HL-60/S4 treated with phorbol 12-myristate 13-acetate at 8.2 ng/mL for 4 days and 3 days (cell line): Measurements from ENCODE around the gene KLHL8.
"Not testable (repeated sequence)": the region's sequence is repeated elsewhere in the genome, so short reads cannot be mapped to it uniquely, and the experiment has no call there.

Experiments used
- in situ Hi-C: fragments of 300-500 bp; cut with MboI; formaldehyde crosslinking; loops from 2 replicates; pipeline ENCODE4 v1.15.0; 2022; ENCODE audit warnings: low sequenced_read_pairs

The KLHL8 gene

DNA sequence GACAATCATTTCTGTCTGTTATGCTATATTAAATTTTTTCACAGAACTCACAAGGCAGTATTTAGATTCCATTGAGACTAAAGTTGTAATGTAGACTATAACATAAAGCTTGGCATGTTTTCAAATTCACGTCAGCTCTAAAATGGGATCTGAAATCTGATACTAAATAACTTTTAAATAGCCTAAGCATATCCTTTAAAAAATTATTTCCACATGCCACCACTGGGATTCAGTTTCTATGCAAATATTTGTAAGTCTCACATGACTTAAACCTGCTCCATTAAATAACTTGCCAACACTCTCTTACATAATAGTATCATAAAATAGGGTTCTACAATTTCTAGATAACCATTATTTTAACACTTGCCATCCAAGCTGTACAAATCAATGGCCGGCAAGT lies 32.4 kb downstream of the KLHL8 start:
- in situ Hi-C loops, result no loop called here

DNA sequence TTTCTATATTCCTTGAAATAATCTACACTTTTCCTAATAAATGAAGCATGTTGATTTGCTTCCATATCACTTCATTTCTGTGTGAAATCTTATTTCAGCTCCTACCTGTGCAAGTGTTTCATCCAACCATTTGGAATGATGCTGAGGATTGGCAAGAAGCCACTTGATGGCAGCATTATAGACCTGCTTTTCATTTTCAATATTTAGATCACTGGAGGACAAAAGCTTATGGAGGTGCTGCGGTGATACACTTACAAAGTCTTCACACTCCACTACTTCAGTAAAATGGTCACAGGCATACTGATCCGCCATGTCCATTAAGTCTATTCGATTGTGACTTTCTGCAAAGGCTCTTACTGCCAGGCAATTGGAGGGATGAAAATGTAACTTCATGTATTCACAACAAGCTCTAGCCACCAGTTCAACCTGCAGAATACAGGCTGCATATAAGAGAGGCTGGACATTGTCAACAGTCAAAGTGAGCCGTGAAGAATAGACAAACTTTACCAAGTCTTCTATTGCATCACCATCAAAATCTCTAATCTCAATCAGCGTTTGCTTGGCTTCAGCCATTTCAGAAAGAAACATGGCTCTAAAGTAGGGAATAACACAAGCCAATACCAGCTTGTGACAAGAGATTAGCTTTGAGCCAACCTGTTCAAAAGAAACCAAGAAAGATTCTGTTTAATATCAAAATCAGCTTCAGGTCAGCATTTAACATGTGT lies 35.1 kb downstream of the KLHL8 start:
- in situ Hi-C loops, result no loop called here

DNA sequence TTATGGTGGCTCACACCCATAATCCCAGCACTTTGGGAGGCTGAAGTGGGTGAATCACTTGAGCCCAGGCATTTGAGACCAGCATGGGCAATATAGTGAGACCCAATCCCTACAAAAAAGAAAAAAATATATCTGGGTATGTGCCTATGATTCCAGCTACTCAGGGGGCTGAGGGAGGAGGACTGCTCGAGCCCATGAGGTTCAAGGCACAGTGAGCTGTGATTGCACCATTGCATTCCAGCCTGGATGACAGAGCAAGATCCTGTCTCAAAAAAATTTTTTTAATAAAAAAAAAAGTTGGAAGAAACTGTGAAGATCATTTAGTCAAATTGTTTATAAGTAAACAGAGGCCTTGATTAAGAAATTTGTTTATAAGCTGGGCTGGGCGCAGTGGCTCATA lies 39.7 kb downstream of the KLHL8 start:
- in situ Hi-C loops, result no loop called here

DNA sequence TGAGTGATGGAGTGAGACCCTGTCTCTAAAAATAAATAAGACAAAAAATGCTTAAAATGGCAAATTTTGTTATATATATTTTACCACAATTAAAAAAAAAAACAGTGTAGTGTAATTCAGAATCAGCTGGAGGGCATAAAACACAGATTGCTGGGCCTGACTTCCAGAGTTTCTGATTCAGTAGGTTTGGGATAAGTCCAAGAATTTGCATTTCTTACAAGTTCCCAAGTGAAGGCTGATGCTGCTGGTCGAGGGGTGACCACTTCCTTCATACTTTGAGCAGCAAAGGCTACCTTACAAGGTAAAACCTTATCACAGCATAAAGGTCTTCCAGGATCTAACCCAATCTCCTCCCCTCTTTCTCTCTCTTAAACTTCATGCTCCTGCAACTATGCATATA lies 40.7 kb downstream of the KLHL8 start:
- in situ Hi-C loops, result no loop called here

DNA sequence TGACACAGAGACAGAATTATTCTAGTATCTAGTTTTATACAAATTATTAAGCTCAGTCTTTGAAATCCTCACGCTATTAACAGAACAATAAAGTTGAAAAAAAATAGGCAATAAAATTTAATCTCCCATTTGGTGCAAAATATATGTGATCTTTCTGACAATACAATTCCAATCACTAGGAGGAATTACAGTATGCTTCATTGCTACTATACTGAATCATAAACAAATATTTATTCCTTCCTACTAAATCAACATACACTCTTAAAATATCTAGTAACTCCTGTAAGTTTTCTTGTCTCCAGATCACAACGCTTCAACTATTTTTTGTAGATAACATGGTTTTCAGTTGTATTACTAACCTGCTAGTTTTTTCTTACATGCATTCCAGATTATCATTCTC lies 45.7 kb downstream of the KLHL8 start:
- in situ Hi-C loops, result no loop called here

DNA sequence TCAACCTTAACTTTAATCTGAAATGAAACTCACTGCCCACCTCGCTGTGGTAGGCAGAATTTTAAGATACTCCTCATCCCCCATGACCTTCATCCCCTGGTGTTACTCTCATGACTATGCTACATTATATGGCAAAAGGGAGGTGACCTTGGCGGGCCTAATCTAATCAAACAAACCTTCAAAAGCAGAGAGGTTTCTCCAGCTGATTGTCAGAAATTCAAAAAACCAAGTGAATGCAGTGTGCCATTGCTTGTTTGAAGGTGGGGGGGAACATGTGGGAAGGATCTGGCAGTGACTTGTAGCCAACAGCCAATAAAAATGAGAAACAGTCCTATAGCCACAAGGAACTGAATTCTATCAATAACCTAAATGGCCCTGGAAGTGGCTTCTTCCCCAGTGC lies 48.5 kb downstream of the KLHL8 start:
- in situ Hi-C loops, result no loop called here

DNA sequence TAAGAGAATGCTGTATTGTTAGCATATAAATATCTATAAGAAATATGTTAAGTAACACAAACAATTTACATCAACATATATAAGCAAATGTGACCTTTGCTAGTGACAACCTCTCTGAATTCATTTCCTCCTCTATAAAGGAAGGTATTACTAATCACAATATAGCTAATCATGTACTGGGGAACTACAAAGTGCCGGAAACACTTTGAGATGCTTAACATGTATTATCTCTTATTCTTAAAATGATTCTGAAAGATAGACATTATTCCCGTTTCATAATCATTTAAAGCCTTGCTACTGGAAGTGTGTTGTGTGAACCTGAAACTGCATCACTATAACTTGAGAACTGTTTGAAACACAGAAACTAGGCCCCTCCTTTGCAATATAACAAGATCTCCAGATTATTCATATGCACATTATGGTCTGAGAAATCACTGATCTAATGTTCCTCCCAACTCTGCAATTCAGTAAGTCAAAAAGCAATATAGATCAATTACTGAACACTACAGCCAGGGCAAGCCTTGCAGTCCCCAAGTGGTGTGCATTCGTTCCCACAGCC lies 54.0 kb downstream of the KLHL8 start:
- in situ Hi-C loops, result no loop called here

DNA sequence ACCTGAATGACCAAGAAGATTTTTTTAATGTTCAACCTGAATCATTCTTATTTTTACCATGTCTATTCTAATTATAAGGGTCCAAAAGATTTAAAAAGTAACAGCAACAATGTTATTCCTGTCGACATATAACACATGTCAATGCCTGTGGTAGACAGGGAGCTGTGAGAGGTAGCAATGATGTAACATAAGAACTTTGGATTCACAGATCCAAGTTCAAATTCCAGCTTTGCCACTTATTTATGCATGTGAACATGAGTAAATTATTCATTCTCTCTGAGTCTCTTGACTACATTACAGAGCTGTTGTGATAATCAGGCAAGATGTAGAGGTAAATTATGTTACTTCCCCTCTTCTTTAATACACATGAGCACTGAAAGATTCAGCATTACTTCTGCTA lies 54.5 kb downstream of the KLHL8 start:
- in situ Hi-C loops, result no loop called here

DNA sequence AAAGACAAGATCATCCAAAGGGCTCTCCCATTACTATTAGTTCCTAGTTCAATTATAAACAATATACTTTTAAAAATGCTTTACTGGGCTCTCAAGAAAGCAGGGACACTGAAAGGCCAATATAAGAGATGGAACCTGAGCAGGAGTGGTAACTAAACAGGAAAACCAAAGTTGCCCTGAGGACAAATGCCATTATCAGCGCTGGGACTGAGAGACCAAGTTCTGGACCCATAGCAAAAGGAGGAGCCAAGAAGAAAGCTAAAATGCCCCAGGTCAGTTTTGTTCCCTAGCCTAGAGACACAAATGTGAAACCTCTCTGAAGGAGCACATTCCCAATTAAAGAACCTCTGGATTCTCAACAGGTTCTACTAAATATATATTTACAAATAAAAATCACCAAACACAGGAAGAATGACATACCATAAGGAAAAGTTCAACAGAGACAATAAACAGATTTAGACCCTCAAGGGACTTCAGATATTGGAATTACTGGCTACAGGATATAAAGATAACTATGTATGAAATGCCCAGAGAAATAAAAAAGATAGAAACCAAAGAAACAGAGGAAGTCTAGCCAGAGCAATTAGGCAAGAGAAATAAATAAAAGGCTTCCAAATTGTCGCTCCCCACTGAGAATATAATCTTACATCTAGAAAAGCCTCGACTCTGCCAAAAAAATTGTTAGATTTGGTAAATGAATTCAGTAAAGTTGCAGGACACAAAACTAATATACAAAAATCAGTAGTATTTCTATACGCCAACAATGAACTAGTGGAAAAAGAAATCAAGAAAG lies 67.1 kb downstream of the KLHL8 start:
- in situ Hi-C loops, result loop anchor here (10.0 kb wide), 1 partner anchor 82 kb away; no protein-coding TSS in a partner anchor

DNA sequence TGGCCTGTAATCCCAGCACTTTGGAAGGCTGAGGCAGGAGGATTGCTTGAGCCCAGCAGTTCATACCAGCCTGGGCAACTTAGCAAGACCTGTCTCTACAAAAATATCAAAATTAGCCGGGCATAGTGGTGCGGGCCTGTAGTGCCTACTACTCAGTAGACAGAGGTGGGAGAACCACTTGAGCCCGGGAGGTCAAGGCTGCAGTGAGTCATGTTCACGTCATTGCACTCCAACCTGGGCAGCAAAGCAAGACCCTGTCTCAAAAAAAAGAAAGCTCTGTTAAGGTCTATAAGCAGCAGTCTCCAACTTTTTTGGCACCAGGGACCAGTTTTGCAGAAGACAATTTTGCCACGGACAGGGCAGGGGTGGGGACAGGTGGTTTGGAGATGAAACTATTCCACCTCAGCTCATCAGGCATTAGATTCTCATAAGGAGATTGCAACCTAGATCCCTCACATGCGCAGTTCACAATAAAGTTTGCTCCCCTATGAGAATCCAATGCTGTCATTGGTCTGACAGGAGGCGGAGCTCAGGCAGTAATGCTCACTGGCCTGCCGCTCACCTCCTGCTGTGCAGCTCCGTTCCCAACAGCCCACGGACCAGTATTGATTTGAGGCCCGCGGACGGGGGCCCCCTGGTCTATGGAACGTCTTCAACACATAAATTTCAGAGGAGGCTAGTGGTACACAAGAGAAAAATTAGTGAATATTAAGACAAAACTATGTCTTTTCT lies 67.9 kb downstream of the KLHL8 start:
- in situ Hi-C loops, result loop anchor here (10.0 kb wide), 1 partner anchor 82 kb away; no protein-coding TSS in a partner anchor

DNA sequence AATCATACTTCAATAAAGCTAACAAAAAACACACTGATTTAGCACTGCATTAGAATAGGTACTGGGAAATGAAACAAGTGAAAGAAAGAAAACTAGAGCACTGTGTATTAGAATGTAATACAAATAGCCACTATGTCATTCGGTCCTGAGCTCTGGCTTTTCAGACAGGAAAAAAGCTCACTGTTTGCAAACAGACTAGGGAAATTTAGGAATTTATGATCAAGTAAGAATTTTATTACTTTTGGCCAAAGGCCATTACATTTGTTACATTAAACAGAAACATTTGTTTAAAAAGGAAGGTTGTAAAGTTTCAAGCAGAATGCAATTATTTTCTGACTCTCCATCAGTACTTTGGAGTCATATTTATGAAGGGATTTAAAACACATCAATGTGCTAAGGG lies 68.7 kb downstream of the KLHL8 start:
- in situ Hi-C loops, result loop anchor here (10.0 kb wide), 1 partner anchor 83 kb away; no protein-coding TSS in a partner anchor

DNA sequence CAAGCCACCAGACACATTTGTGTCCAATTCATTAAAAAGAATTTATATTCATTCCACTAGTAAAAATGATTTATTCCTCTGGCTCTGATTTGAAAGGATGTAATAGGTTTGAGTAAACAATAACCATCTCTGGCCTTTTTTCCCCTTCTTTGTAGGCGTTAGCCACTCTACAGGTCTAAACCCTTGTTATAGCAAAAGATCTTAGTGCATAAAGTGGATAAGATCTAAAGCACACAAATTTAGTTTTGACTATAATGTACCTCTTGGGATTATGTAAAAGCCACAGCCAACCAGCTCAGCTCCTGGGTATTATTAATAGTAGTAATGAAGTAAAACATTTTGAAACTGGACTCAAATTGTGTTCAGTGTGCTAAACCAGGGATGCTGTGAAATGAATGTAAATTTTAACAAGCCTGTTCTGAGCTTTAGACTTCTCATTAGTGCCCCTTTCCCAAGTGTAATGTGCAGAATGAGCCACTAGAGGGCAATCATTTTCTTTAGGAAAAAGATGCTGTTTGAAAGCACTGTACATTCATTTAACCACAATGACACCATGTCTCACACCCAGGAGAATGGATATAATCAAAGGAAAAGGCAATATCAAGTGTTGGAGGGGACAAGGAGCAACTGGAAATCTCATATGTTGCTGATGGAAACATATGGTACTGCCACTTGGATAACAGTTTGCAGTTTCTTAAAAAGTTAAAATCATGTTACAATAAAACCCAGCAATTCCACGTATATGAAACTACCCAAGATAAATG lies 69.7 kb downstream of the KLHL8 start:
- in situ Hi-C loops, result loop anchor here (10.0 kb wide), 1 partner anchor 84 kb away; no protein-coding TSS in a partner anchor

DNA sequence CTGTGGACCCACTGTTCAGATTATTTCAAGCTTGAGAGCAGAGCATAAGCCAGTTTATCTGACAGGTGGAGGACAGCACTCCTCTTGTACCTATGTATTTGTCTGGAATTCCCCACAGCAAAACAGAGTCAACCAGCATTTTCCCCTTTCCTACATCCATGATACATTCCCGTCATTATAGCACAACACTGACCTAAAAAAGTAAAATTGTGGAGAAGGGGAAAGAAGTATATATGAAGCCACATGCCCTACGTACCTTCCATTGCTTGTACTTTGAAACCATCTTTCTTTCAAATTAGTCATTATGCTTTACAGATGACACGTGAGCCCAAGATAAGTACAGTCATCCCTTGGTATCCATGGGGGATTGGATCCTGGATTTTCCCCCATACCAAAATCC lies 73.3 kb downstream of the KLHL8 start:
- in situ Hi-C loops, result no loop called here

DNA sequence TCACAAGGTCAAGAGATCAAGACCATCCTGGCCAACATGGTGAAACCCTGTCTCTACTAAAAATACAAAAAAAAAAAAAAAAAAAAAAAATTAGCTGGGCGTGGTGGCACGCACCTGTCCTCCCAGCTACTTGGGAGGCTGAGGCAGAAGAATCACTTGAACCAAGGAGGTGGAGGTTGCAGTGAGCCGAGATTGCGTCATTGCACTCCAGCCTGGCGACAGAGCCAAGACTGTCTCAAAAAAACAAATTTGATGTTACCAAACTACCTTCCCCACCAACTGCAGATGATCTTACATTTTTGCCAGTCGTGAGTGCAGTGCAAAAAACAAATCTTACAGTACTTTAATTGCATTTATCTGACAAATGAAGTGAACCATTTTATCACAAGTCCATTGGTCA lies 74.5 kb downstream of the KLHL8 start:
- in situ Hi-C loops, result not testable (repeated sequence)

DNA sequence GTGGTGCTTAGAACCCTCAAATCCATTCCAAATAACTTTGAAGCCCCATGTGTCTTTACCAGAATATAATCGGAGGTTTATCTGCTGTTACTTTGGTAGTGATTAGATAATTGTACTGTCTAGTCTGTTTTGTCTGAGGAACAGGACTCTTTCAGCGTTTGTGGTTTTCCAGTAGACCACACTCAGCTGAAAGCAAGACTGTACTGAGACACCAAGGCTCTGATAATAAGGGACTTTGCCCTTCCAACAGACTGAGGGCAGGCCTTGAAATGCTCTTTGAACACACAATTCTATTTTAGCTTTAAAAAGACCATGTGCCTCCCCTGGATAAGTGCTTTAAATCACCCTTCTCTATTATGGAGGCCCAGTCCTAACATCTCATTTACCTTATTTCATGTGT lies 76.1 kb downstream of the KLHL8 start:
- in situ Hi-C loops, result no loop called here

DNA sequence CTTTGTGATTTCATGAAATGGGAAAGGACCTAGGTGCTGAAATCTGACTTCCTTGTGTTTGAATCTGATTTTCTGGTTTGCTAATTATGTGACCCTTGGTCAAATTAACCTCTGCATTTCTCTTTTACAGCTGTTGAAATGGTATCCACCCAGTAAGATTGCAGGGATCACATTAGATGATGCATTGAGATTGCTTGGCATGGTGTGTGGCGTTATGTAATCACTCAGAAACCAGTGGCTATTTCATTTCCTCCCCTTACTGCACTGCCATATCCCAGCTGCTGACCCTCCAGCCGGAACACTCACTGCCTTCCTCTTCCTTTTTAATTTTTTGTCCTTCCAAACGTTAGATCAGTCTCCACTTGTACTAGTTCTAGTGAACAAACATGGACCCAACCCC lies 79.0 kb downstream of the KLHL8 start:
- in situ Hi-C loops, result no loop called here

DNA sequence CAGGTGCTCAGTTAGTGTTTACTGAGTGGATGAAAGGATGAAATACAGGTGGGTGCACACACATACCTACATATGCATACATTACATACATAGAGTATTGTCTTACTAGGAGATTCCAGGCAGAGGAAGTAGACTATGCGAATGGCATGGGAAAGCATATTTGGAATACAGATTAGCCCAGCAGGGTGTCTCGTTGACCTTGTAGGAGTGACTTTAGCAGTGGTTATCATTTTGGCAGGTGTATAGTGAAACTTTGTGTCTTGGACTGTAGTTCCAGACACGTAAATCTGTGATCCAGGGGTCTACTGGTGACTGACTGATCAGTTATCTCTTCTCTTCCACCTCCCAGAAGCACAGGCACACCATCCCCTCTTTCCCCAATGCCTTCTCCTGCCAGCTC lies 86.3 kb downstream of the KLHL8 start:
- in situ Hi-C loops, result no loop called here

DNA sequence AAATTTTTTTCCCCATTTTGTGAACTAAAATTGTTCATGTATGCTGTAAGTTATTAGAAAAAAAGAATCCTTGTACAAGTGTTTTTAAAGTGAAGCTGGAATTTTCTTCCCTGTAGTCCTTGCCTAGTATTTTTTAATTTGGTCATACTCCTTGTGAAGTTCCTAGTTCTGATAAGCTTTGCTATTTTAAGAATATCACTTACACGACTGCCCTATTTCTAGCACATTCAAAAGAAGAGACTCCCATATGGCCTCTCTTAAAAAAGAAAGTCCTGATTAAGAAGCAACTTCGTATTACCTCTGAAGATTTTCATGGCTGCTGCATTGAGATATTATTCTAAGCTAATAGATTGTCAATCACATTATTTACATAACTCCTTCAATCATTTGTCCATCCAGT lies 87.2 kb downstream of the KLHL8 start:
- in situ Hi-C loops, result no loop called here

DNA sequence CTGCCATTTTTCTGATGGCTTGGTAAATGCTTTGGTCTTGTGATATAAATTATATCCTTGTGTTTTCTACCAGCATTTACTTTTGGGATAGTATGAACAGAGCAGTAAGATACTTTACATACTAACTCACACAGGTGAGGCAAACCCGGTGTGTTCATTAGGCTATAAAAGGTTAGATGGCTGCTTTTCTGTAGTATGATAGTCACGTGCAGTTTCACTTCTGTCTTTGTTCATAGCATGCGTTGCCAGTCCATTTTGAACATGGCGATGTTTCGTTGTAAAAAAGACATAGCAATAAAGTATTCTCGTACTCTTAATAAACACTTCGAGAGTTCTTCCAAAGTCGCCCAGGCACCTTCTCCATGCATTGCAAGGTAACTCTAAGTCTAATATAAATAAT lies 88.4 kb downstream of the KLHL8 start:
- in situ Hi-C loops, result no loop called here

DNA sequence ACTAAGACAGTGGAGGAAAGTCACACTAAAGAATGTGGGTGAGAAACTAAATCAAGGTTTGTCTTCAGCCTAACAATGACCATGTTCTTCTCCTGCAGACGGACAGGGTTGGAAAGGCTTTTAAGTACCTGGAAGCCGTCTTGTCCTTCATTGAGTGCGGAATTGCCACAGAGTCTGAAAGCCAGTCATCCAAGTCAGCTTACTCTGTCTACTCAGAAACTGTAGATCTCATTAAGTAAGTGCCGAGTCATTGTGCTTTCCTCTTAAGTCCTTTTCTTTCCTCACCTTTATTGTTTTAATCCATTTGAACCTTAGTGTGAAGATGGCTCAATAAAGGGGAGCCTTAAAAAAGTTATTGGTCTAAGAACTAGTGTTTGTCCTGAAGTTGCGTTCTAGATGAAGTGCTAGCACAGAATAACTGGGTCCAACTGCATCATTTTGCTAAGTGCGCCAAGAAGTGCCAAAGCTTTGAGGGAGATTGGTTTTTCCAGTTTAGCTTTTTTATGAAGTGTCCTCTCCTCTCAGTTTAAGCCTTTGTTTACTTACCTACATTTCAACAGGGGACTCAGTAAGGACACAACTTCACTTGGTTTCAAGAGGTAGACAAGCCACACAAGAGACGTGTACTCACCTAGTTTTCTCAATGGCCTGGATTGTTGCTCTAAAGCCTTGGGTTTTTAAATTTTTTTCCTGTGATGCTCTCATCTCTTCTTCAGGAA lies 89.3 kb downstream of the KLHL8 start:
- in situ Hi-C loops, result no loop called here
